Vagina (tissue), 2 donors: ENCODE results near the gene NBPF1.
"Not testable (repeated sequence)": the region's sequence is repeated elsewhere in the genome, so short reads cannot be mapped to it uniquely, and the experiment has no call there.

Source experiments
- CTCF ChIP-seq, 3 experiments: fragments of 450-650 bp in 2 of 3; fragments of 200-600 bp in 1 of 3; sonication (generic) in 1 of 3; IDR thresholded peaks; one replicate each; pipeline ENCODE4 v1.5.1; 2017 to 2019; ENCODE audit warnings: antibody characterized with exemption in 3 of 3, mild to moderate bottlenecking in 2 of 3, moderate library complexity in 2 of 3
- POLR2A ChIP-seq, 2 donors: fragments of 450-650 bp; IDR thresholded peaks; one replicate each; pipeline ENCODE4 v1.6.1; 2017; ENCODE audit warnings: antibody characterized with exemption in 2 of 2, mild to moderate bottlenecking in 2 of 2, moderate library complexity in 2 of 2
- POLR2AphosphoS5 ChIP-seq, 2 donors: sonication (generic); formaldehyde crosslinking; IDR thresholded peaks; one replicate each; pipeline ENCODE4 v1.9.0; 2017; ENCODE audit warnings: antibody characterized with exemption in 2 of 2, mild to moderate bottlenecking in 2 of 2, low read depth in 1 of 2; ENCODE audit not compliant: insufficient read depth in 1 of 2

- not testable (repeated sequence) for TF ChIP-seq CTCF (IDR thresholded peaks at IDR 0.05); POLR2A (IDR thresholded peaks at IDR 0.05); POLR2AphosphoS5 (IDR thresholded peaks at IDR 0.05; ENCODE audit: insufficient read depth in 1 of 2, low read depth in 1 of 2)
Measured at GRCh38 chr1:16550212-16550918, 63.0 kb downstream of the NBPF1 start.
